SK-N-SH treated with all-trans-retinoic acid at 6 μM for 48 hours (cell line): Measurements from ENCODE around the gene VANGL1.

Source experiments
- CREB5 ChIP-seq: fragments of 250-450 bp; sonication (Bioruptor Pico); IDR thresholded peaks from 2 replicates; pipeline ENCODE4 v1.5.1; 2020; ENCODE audit warnings: low read depth, mild to moderate bottlenecking, moderate library complexity
- CSRNP3 ChIP-seq: fragments of 250-450 bp; sonication (Bioruptor Pico); IDR thresholded peaks from 2 replicates; pipeline ENCODE4 v1.5.1; 2021; ENCODE audit warnings: mild to moderate bottlenecking, moderate library complexity
- ESRRG ChIP-seq: fragments of 250-450 bp; sonication (Bioruptor Pico); IDR thresholded peaks from 2 replicates; pipeline ENCODE4 v1.6.1; 2021; ENCODE audit warnings: mild to moderate bottlenecking
- OSR1 ChIP-seq: fragments of 250-450 bp; sonication (Bioruptor Pico); IDR thresholded peaks from 2 replicates; pipeline ENCODE4 v1.8.0; 2022; ENCODE audit warnings: moderate library complexity, mild to moderate bottlenecking, inconsistent platforms
- PATZ1 ChIP-seq: fragments of 250-450 bp; sonication (Bioruptor Pico); IDR thresholded peaks from 2 replicates; pipeline ENCODE4 v1.8.0; 2020; ENCODE audit warnings: mild to moderate bottlenecking, moderate library complexity, borderline replicate concordance
- PPARA ChIP-seq: fragments of 250-450 bp; sonication (Bioruptor Pico); IDR thresholded peaks from 2 replicates; pipeline ENCODE4 v1.5.0; 2020; ENCODE audit warnings: mild to moderate bottlenecking, borderline replicate concordance
- TOX ChIP-seq: fragments of 250-450 bp; sonication (Bioruptor Pico); IDR thresholded peaks from 2 replicates; pipeline ENCODE4 v1.8.0; 2021; ENCODE audit warnings: mild to moderate bottlenecking, moderate library complexity, borderline replicate concordance
- TSHZ2 ChIP-seq: fragments of 250-450 bp; sonication (Bioruptor Pico); IDR thresholded peaks from 2 replicates; pipeline ENCODE4 v1.5.0; 2020; ENCODE audit warnings: mild to moderate bottlenecking, moderate library complexity
- ZC3H10 ChIP-seq: fragments of 250-450 bp; sonication (Bioruptor Pico); IDR thresholded peaks from 2 replicates; pipeline ENCODE4 v1.5.1; 2021; ENCODE audit warnings: mild to moderate bottlenecking, moderate library complexity
- ZFP30 ChIP-seq: fragments of 450-650 bp; formaldehyde crosslinking; IDR thresholded peaks from 2 replicates; pipeline ENCODE4 v1.5.0; 2022; ENCODE audit warnings: mild to moderate bottlenecking, moderate library complexity
- ZNF70 ChIP-seq: fragments of 450-650 bp; formaldehyde crosslinking; IDR thresholded peaks from 2 replicates; pipeline ENCODE4 v1.5.0; 2020; ENCODE audit warnings: mild to moderate bottlenecking, moderate library complexity

GRCh38 chr1:115746021-115746690 lies 104.4 kb downstream of the VANGL1 start:
- no peak for TF ChIP-seq TOX
- TF ChIP-seq CSRNP3 (CRISPR knock-in tag): no peak
- no peak for TF ChIP-seq TSHZ2 (CRISPR knock-in tag)
- TF ChIP-seq OSR1 (CRISPR knock-in tag): no peak
- no peak for TF ChIP-seq ZNF70 (CRISPR knock-in tag)
- no peak for TF ChIP-seq ESRRG (CRISPR knock-in tag)
- TF ChIP-seq ZFP30 (CRISPR knock-in tag): no peak
- TF ChIP-seq ZC3H10 (CRISPR knock-in tag): no peak
- no peak for TF ChIP-seq PPARA (CRISPR knock-in tag)
- TF ChIP-seq PATZ1 (CRISPR knock-in tag): no peak
- TF ChIP-seq CREB5 (CRISPR knock-in tag): no peak
